ENCODE measurements around the gene CHCHD6.

- TF ChIP-seq GATA3 (IDR thresholded peaks at IDR 0.05; ENCODE audit: low read depth, low read length): no peak
- TF ChIP-seq GATA2 (IDR thresholded peaks at IDR 0.05; ENCODE audit: low read depth, low read length): no peak
Observed at GRCh38 chr3:126980266-126980811, 276.3 kb downstream of the CHCHD6 start.
